Stomach (tissue), 4 donors: Measurements from ENCODE around the gene SHISA3.

Source experiments
- CTCF ChIP-seq, 7 experiments: fragments of 450-650 bp in 4 of 7; fragments of 200-600 bp in 3 of 7; sonication (generic) in 3 of 7; IDR thresholded peaks; one replicate each; pipeline ENCODE4 v1.5.1; 2016 to 2019; ENCODE audit warnings: antibody characterized with exemption in 7 of 7, control low read depth in 2 of 7, mild to moderate bottlenecking in 1 of 7
- EP300 ChIP-seq: sonication (generic); formaldehyde crosslinking; IDR thresholded peaks from one replicate; pipeline ENCODE4 v1.6.1; 2017; ENCODE audit warnings: antibody characterized with exemption
- POLR2A ChIP-seq, 4 donors: fragments of 450-650 bp; IDR thresholded peaks; one replicate each; pipeline ENCODE4 v1.6.1; 2016; ENCODE audit warnings: antibody characterized with exemption in 4 of 4, control low read depth in 2 of 4, mild to moderate bottlenecking in 1 of 4, moderate library complexity in 1 of 4

GRCh38 chr4:42425146-42426065 lies 28.1 kb downstream of the SHISA3 start:
- no peak for TF ChIP-seq POLR2A (IDR thresholded peaks at IDR 0.05)
- no peak for TF ChIP-seq CTCF (IDR thresholded peaks at IDR 0.05)
- TF ChIP-seq EP300 = no peak
